Measurements from ENCODE around the gene ABCF2. TPM values are rescaled to one million over a fixed set of nuclear protein-coding genes. Genes with fewer than 3 reads are reported as not detected.

The ABCF2 gene
- total RNA-seq, 1 donor = 50.9 TPM

DNA sequence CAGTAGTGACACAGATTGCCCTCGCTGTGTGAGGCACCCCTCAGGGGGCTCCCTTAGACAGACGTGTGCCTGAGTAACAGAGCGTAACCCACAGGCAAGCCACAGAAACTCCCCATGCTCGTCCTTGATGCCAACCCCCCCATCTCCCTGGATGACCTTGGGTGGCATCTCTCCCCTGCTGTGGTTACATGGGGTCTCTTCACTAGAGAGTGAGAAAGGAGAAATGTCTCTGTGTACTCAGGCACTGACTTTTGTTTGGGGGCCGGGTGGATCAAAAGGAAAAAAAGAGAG is 38.8 kb downstream of the ABCF2 start:
- DNase-seq (ENCODE audit: low read depth) = no peak
- TF ChIP-seq, protein P1, sequence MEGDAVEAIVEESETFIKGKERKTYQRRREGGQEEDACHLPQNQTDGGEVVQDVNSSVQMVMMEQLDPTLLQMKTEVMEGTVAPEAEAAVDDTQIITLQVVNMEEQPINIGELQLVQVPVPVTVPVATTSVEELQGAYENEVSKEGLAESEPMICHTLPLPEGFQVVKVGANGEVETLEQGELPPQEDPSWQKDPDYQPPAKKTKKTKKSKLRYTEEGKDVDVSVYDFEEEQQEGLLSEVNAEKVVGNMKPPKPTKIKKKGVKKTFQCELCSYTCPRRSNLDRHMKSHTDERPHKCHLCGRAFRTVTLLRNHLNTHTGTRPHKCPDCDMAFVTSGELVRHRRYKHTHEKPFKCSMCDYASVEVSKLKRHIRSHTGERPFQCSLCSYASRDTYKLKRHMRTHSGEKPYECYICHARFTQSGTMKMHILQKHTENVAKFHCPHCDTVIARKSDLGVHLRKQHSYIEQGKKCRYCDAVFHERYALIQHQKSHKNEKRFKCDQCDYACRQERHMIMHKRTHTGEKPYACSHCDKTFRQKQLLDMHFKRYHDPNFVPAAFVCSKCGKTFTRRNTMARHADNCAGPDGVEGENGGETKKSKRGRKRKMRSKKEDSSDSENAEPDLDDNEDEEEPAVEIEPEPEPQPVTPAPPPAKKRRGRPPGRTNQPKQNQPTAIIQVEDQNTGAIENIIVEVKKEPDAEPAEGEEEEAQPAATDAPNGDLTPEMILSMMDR (IDR thresholded peaks at IDR 0.05; ENCODE audit: insufficient read depth, low read length) = no peak
- no peak overlapping the region for H3K4me3 ChIP-seq (ENCODE audit: low read depth, low read length)

DNA sequence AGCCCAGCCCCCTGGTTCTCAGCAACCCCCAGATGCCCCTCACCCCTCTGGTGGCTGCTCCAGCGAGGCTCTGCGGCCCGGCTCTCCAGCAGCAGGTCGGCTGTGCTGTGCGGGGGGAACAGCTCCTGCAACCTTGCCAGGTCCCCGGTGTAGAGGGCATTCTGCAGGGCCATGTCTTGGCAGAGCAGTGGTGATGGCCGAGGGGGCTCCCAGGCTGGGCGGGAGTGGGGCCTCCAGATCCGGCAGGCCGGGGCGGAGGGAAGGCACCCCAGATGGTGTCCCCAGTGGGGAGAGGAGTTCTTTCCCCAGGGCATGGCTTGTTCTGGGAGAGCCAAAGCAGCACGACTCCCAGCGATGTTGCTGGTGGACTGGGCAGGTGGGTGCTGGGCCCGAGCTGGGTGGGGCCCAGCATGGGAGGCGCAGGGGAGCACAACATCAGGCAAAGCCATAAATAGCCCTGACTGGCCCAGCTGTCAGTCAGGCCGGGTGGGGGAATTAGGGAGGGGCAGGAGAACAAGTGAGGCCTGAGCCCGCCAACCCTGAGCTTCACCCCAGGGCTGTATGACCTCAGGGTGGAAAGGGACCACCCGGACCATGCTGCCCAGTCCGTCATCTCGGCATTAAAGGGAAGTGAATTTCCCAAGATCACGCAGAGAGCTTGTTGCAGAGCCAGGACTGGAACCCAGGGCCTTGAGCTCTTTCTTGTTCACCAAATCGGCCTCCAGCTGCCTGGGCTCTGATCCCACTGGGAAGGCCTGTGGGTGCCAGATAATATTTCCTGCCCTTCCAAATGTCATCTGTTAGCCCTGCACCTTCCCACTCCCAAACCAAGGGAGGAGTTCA is 39.4 kb downstream of the ABCF2 start:
- no peak overlapping the region for H3K4me3 ChIP-seq (ENCODE audit: low read depth, low read length)
- DNase-seq (ENCODE audit: low read depth) = no peak
- TF ChIP-seq, protein P1 (IDR thresholded peaks at IDR 0.05; ENCODE audit: insufficient read depth, low read length) = no peak

DNA sequence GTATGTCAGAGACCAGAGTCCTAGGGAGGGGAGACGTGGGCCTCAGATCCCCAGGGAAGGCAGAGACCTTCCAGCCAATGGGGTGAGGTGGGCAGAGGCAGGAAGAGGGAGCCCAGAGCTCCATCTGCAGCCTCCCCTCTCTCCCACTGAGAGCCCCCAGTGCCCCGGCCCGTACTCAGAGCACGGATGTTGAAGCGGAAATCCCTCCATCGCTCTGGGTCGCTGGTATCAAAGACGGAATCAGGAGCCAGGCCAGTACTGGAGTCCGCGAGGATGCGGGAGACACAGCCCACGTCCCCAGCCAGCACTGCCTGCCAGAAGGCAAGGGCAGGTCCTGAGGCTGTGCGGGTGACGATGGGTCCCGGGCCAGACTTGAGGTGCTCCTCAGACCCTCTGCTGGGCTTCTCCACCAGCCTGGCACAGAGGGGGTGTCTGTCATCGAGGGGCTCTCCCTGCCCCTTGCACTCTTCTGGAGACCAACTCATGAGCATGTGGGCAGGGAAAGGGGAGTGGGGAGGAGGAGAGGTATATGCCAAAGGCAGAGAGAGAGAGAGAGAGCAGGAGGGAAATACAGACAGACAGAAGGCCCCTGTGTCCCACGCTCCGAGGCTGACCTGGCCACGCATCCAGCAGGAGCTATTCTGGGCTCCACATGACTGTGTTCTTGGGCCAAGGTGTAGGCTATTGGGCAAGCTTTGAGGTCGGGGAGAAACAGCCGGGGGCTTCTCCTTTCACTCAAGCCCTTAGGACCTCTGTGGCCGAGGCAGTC is 40.2 kb downstream of the ABCF2 start, which contains the start of gene ASB10:
ASB10 (minus strand) TSS at position 611 of the 769 bp plus-strand sequence; CDS start at position 491, 120 bp downstream.
- H3K4me3 ChIP-seq (ENCODE audit: low read depth, low read length) = no peak within 1 kb of the TSS

DNA sequence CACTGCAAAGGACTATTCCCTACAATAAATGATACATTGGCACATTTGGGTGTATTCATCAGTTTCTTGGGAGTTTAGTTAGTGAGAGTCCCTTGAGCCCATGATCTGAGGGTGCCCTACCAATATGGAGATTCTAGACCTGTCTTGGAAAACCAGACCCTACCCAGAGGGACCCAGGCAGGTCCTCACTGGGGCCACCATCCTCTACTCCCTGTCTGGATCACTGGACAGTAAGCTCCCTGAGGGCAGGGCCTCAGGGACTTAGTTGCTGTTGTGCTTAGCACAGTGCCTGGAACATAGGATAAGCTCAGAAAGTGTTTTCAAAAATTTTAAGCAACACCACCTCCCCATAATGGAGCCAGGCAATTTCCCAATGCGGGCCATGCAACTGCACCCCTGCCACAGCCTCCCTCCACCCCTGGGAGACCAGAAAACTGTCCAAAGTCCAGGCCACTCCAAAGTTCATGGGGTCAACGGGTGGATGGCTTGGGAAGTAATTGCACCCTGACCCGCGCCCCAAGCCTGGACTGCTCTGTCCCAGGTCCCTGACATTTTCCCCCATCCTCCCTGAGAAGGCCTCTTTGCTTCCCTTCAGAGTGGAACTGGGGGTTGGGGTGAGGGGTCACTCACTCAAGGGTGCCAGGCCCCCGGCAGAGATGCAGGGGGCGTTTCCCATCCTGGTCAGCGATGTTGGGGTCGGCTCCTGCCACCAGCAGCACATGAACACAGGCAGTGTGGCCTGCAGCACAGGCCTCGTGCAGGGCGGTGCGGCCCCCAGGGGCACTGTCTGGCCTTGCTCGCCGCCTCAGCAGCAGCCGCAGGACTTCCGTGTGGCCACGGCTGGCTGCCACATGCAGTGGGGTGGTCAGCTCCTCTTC is 41.0 kb downstream of the ABCF2 start:
- DNase-seq (ENCODE audit: low read depth) = no peak
- TF ChIP-seq, protein P1 (IDR thresholded peaks at IDR 0.05; ENCODE audit: insufficient read depth, low read length) = no peak
- no peak overlapping the region for H3K4me3 ChIP-seq (ENCODE audit: low read depth, low read length)

More for the DNA sequence above, 40.2 kb downstream of the ABCF2 start, which contains the start of gene ASB10:
- no peak for DNase-seq (ENCODE audit: low read depth)
- TF ChIP-seq, protein P1 (IDR thresholded peaks at IDR 0.05; ENCODE audit: insufficient read depth, low read length) = no peak

DNA sequence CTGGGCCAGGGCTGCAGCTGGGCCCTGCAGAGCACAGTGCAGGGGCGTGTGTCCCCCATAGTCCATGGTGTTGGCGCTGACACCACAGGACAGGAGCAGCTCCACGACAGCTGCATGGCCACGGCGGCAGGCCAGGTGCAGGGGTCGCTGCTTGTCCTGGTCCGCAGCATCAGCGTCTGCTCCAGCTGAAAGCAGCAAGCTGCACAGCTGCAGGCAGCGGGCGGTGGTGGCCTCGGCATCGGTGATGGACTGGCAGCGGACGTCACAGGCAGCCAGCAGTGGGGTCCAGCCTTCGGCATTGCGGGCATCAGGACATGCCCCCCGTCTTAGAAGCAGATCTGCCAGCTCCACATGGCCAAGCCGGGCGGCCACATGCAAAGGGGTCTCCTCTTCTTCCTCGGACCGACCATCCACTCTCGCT is 46.0 kb downstream of the ABCF2 start:
- TF ChIP-seq, protein P1 (IDR thresholded peaks at IDR 0.05; ENCODE audit: insufficient read depth, low read length) = no peak
- H3K4me3 ChIP-seq (ENCODE audit: low read depth, low read length) = no peak overlapping the region
- no peak for DNase-seq (ENCODE audit: low read depth)

DNA sequence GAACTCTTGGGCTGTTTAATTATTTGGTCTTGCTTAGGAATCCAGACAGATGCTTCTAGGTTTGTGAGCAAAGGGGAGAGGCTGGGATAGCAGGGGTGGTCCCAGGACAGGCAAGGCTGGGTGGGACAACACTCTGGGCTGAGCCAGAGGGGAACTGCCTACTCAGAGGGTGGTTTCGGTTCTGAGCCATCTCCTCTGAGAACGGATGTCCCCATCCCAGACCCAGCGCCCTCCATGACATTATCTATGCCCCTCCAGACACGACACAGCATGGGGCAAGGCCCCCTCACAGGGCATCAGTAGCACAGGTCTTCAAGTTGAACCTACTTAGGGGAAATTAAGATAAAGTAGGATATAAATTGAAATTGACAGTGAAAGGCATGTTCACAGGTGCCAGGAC is 47.1 kb downstream of the ABCF2 start:
- no peak for DNase-seq (ENCODE audit: low read depth)
- TF ChIP-seq, protein P1 (IDR thresholded peaks at IDR 0.05; ENCODE audit: insufficient read depth, low read length) = no peak
- H3K4me3 ChIP-seq (ENCODE audit: low read depth, low read length) = no peak overlapping the region

Data from fibroblast of the aortic adventitia (primary cell).